Measurements from ENCODE around the gene FAM168A. TPM values are rescaled to one million over a fixed set of nuclear protein-coding genes. Genes with fewer than 3 reads are reported as not detected.
"Not testable (repeated sequence)": the region's sequence is repeated elsewhere in the genome, so short reads cannot be mapped to it uniquely, and the experiment has no call there.

The FAM168A gene
- total and polyA plus RNA-seq, 3 donors from 2014 or later = 20.1 to 30.2 (median 29.8) TPM

DNA sequence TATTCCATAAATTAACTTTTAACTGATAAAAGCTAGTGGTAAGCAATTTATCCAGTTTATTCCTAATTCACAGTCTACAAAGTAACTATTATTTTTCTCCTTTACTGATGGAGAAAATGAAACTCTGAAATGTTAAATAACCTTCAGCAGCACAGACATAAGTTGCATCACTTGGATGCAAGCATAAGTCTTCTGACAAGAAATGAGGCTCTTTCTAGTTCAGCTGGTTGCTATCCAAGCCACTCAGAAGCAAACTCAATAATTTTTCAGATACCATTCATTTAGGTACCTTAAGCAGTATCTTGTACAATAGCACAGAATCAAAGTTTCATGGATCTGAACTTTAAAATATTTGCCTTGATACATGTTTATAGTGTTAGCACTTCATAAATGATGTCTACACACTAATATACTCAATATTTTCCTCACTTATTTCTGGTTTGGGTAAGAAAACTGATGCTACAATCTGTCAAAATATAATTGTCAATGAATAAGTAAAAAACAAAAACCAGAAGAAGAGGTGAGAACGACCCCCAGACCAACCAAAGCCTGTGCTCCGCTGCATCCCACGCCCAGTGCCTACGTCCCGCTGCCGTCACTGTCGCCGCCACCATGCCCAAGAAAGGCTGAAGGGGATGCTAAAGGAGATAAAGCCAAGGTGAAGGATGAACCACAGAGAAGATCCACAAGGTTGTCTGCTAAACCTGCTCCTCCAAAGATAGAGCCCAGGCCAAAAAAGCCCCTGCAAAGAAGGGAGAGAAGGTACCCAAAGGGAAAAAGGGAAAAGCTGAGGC, 18.1 kb downstream of the FAM168A start:
- DNase-seq = no peak
- no peak overlapping the region for H3K27ac ChIP-seq
- no peaks in the 10 kb centered on the region for H3K4me1 ChIP-seq
- WGBS, 2 donors = 90 to 94% methylated on average over 8 of the region's 8 CpGs
- no peaks in the 10 kb centered on the region for H3K36me3 ChIP-seq (ENCODE audit: low read depth, missing control alignments)
- TF ChIP-seq POLR2A (IDR thresholded peaks at IDR 0.05) (no peak), CTCF (IDR thresholded peaks at IDR 0.05) (no peak)
- intact Hi-C loops (cut with DNase I; ENCODE audit: low total_unique reads) = no loop called here
- no peaks in the 10 kb centered on the region for H3K9me3 ChIP-seq
- no peaks in the 10 kb centered on the region for H3K27me3 ChIP-seq
- no peak overlapping the region for H3K4me3 ChIP-seq

GRCh38 chr11:73578592-73579185, 19.2 kb downstream of the FAM168A start:
- H3K27ac ChIP-seq = no peak overlapping the region
- no peak overlapping the region for H3K4me3 ChIP-seq
- no peaks in the 10 kb centered on the region for H3K9me3 ChIP-seq
- no peaks in the 10 kb centered on the region for H3K27me3 ChIP-seq
- H3K4me1 ChIP-seq = no peaks in the 10 kb centered on the region
- no peak for TF ChIP-seq CTCF (IDR thresholded peaks at IDR 0.05)
- TF ChIP-seq POLR2A (IDR thresholded peaks at IDR 0.05) = no peak
- H3K36me3 ChIP-seq (ENCODE audit: low read depth, missing control alignments) = no peaks in the 10 kb centered on the region
- no peak for DNase-seq
- intact Hi-C loops (cut with DNase I; ENCODE audit: low total_unique reads) = no loop called here
- 75 to 84% methylated on average over 2 of the region's 2 CpGs for WGBS, 2 donors

DNA sequence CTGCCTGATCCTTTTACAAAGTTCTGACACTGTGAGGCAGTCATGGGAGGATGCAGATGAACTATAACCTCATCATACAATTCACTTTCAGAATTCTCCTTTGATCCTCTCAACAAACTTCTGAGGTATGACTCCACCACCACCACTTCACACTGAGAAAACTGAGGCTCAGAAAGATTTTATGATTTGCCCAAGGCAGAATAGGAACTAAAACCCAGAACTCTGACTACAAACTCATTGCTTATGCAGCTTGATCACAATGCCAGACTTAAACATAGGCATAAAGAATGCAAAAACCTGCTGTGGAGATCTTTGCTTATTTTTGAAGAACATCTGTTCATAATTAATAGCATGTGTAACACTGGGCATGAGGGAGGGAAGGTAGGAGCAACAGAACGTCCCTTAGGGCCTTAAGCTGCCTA, 20.4 kb downstream of the FAM168A start:
- Histone ChIP-seq H3K36me3 (ENCODE audit: low read depth, missing control alignments) (no peaks in the 10 kb centered on the region), H3K27me3 (no peaks in the 10 kb centered on the region), H3K4me3 (no peak overlapping the region), H3K27ac (no peak overlapping the region), H3K9me3 (no peaks in the 10 kb centered on the region), H3K4me1 (no peaks in the 10 kb centered on the region)
- TF ChIP-seq CTCF (IDR thresholded peaks at IDR 0.05) = no peak
- TF ChIP-seq POLR2A (IDR thresholded peaks at IDR 0.05) = no peak
- intact Hi-C loops (cut with DNase I; ENCODE audit: low total_unique reads) = no loop called here
- no peak for DNase-seq
- WGBS, 2 donors = 44 to 57% methylated on average over 1 of the region's 1 CpG

DNA sequence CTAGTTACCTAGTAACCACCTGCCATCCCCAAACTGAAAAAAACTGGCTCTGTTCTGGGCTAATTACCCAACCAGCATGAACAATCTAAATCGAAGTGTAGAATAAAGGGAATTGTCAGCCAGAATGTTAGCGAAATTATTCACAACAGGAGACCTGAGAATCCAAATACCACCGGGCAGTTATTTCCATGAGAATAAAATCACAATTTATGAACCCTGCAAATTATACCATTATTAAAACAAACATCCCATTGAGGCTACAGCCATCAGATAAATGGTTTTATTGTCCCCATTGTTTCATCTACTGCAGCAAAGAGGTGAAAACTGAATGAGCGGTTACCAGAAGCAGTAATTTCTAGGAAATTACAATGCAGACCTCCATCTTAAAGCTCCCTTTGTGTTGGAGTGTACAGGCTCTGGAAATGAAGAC, 21.7 kb downstream of the FAM168A start:
- TF ChIP-seq POLR2A (IDR thresholded peaks at IDR 0.05) (no peak), CTCF (IDR thresholded peaks at IDR 0.05) (no peak)
- intact Hi-C loops (cut with DNase I; ENCODE audit: low total_unique reads) = no loop called here
- Histone ChIP-seq H3K27me3 (no peaks in the 10 kb centered on the region), H3K4me3 (no peak overlapping the region), H3K4me1 (no peaks in the 10 kb centered on the region), H3K36me3 (ENCODE audit: low read depth, missing control alignments) (no peaks in the 10 kb centered on the region), H3K9me3 (no peaks in the 10 kb centered on the region), H3K27ac (no peak overlapping the region)
- DNase-seq = no peak
- WGBS, 2 donors = 92 to 98% methylated on average over 4 of the region's 4 CpGs

DNA sequence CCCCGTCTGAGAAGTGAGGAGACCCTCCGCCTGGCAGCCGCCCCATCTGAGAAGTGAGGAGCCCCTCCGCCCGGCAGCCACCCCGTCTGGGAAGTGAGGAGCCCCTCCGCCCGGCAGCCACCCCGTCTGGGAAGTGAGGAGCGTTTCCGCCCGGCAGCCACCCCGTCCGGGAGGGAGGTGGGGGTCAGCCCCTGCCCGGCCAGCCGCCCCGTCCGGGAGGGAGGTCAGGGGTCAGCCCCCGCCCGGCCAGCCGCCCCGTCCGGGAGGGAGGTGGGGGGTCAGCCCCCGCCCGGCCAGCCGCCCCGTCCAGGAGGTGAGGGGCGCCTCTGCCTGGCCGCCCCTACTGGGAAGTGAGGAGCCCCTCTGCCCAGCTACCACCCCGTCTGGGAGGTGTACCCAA, 25.9 kb downstream of the FAM168A start:
- H3K9me3 ChIP-seq; H3K36me3 ChIP-seq (ENCODE audit: low read depth, missing control alignments); H3K27me3 ChIP-seq; H3K4me1 ChIP-seq; H3K27ac ChIP-seq; intact Hi-C loops (cut with DNase I; ENCODE audit: low total_unique reads); H3K4me3 ChIP-seq; DNase-seq: not testable (repeated sequence)
- WGBS, 2 donors = 92 to 100% methylated on average over 5 to 14 of the region's 30 CpGs
